Kidney epithelial cell (primary cell): ENCODE measurements around the gene DEFB128. TPM values are rescaled to one million over a fixed set of nuclear protein-coding genes. Genes with fewer than 3 reads are reported as not detected.
"Not testable (repeated sequence)": the region's sequence is repeated elsewhere in the genome, so short reads cannot be mapped to it uniquely, and the experiment has no call there.

ENCODE experiments used
- DNase-seq: peaks from one replicate; pipeline ENCODE4 v3.0.0-alpha.2; 2010; ENCODE audit warnings: low read depth
- H3K27me3 ChIP-seq: 2 replicates; pipeline ENCODE4 v1.6.0; 2011; ENCODE audit warnings: low read length; ENCODE audit not compliant: control insufficient read depth, insufficient read depth
- H3K36me3 ChIP-seq: 2 replicates; pipeline ENCODE4 v1.5.1; 2011; ENCODE audit warnings: low read length; ENCODE audit not compliant: control insufficient read depth, insufficient read depth
- H3K4me3 ChIP-seq: 2 replicates; pipeline ENCODE4 v1.5.1; 2011; ENCODE audit warnings: low read depth, mild to moderate bottlenecking, control low read depth, low read length
- total RNA-seq: library from RNA; depleted of rRNA; stranded (reverse); fragments of >200 nt; gene quantifications from 2 replicates; pipeline ENCODE4 v1.2.3, GENCODE V29; 2015
- TF ChIP-seq, protein P1 (sequence below): IDR thresholded peaks from 2 replicates; pipeline ENCODE4 v1.5.1; 2011; ENCODE audit warnings: mild to moderate bottlenecking, moderate library complexity, low read length, control low read depth, inconsistent platforms; ENCODE audit not compliant: insufficient read depth, poor library complexity, severe bottlenecking

Gene DEFB128
- total RNA-seq, 1 donor from 2014 or later = not detected

DNA sequence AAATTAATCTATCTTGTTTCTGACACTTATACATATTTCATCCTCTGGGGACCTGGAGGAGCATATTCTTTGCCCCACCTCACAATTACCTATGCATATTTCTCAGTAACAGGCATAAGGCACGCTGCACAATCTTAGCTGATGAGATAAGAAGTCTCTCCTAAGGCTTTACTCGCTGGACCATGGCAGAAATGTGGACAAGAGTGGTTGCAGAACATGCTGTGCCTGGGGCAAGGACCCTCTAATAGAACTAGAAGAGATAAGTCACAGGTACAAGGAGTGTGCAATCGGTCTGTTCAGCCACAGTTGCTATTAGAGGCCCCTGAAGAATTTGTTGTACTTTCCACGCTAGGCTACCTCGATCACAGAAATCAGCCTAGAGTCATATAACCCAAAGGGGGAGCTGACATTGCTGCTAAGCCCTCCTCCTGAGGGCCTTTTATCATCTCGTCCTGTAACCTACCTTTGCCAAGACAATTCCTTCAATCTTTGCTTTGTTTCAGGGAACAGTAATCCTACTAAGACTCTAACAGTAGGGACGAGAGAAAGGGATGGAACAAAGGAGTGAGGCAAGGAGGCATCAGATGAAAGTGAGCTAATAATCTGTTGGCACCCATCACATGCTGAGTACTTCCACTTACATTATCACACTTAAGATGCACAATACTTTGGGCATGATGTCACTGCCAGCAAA, 21.4 kb upstream of the DEFB128 start:
- H3K27me3 ChIP-seq = peaks cover 2% of the 10 kb centered on the region
- TF ChIP-seq, protein P1, sequence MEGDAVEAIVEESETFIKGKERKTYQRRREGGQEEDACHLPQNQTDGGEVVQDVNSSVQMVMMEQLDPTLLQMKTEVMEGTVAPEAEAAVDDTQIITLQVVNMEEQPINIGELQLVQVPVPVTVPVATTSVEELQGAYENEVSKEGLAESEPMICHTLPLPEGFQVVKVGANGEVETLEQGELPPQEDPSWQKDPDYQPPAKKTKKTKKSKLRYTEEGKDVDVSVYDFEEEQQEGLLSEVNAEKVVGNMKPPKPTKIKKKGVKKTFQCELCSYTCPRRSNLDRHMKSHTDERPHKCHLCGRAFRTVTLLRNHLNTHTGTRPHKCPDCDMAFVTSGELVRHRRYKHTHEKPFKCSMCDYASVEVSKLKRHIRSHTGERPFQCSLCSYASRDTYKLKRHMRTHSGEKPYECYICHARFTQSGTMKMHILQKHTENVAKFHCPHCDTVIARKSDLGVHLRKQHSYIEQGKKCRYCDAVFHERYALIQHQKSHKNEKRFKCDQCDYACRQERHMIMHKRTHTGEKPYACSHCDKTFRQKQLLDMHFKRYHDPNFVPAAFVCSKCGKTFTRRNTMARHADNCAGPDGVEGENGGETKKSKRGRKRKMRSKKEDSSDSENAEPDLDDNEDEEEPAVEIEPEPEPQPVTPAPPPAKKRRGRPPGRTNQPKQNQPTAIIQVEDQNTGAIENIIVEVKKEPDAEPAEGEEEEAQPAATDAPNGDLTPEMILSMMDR = no peak
- no peak for DNase-seq
- H3K4me3 ChIP-seq = no peak overlapping the region
- no peaks in the 10 kb centered on the region for H3K36me3 ChIP-seq

DNA sequence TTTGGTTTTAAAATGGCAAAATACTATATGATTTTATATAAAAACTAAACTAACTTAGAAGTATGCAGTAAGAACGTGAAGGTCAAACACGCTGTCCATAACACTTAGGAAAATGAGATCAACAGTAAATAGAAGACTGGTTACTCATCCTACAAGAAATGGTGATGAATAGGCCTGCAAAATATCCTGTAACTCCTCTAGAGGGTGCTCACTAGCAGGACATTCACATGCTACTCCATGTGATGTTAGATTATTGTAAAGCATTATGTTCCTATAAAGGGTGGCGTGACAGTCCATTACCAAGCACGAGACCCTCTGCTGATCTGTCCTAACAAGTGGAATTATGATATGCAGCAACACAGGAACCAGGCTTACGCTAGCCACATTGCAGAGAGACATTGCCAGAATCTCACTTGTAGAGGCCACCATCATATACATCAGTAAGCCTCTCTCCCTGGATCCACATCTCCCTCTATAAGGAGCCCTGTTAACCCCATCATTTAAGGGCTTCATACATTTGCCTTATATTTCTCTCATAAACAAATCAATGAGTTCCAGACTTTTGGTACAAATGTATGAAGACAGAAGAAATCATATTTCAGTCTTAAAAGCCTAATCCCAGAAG, 19.5 kb upstream of the DEFB128 start:
- peak; percentile 14 for DNase-seq
- Histone ChIP-seq H3K4me3 (no peak overlapping the region), H3K27me3 (peaks cover 2% of the 10 kb centered on the region), H3K36me3 (no peaks in the 10 kb centered on the region)
- TF ChIP-seq, protein P1 = peak; percentile 60

DNA sequence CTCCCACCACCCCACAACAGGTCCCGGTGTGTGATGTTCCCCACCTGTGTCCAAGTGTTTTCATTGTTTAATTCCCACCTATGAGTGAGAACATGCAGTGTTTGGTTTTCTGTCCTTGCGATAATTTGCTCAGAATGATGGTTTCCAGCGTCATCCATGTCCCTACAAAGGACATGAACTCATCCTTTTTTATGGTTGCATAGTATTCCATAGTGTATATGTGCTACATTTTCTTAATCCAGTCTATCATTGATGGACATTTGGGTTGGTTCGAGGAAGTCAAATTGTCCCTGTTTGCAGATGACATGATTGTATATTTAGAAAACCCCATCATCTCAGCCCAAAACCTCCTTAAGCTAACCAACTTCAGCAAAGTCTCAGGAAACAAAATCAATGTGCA, 14.1 kb upstream of the DEFB128 start:
- DNase-seq, H3K27me3 ChIP-seq, H3K4me3 ChIP-seq, H3K36me3 ChIP-seq: not testable (repeated sequence)

GRCh38 chr20:199996-200395, 10.5 kb upstream of the DEFB128 start:
- DNase-seq = no peak
- Histone ChIP-seq H3K36me3 (no peaks in the 10 kb centered on the region), H3K4me3 (no peak overlapping the region), H3K27me3 (no peaks in the 10 kb centered on the region)
- TF ChIP-seq, protein P1 = no peak

- TF ChIP-seq, protein P1 = no peak
- DNase-seq = no peak
- Histone ChIP-seq H3K27me3 (no peaks in the 10 kb centered on the region), H3K4me3 (no peak overlapping the region), H3K36me3 (no peaks in the 10 kb centered on the region)
Measured at GRCh38 chr20:198225-198624, 8.7 kb upstream of the DEFB128 start.

- H3K27me3 ChIP-seq = no peaks in the 10 kb centered on the region
- H3K4me3 ChIP-seq = no peak overlapping the region
- no peak for DNase-seq
- H3K36me3 ChIP-seq = no peaks in the 10 kb centered on the region
- TF ChIP-seq, protein P1 = no peak
Measured at GRCh38 chr20:187733-188132, 1.8 kb downstream of the DEFB128 start.
